ENCODE results near the gene CNIH3.

The CNIH3 gene

DNA sequence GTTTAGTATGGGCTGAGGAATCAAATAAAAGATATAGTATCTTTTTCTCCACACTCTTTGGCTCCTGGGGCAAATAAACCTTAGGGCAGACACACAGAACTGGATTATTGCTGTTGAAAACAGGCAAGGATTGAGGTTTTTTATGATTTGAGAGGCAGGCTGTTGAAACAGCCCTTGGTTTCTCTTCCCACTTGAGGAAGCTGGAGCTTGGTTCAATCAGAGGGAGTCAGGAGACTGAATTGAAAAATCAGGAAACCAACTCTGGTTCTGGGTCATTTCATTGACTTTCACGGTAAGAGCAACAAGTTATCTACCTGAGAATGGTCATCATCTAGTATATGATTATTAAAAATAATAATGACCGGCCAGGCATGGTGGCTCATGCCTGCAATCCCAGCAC lies 108.4 kb downstream of the CNIH3 start:
- no peak for DNase-seq (ENCODE audit: low read depth)

DNA sequence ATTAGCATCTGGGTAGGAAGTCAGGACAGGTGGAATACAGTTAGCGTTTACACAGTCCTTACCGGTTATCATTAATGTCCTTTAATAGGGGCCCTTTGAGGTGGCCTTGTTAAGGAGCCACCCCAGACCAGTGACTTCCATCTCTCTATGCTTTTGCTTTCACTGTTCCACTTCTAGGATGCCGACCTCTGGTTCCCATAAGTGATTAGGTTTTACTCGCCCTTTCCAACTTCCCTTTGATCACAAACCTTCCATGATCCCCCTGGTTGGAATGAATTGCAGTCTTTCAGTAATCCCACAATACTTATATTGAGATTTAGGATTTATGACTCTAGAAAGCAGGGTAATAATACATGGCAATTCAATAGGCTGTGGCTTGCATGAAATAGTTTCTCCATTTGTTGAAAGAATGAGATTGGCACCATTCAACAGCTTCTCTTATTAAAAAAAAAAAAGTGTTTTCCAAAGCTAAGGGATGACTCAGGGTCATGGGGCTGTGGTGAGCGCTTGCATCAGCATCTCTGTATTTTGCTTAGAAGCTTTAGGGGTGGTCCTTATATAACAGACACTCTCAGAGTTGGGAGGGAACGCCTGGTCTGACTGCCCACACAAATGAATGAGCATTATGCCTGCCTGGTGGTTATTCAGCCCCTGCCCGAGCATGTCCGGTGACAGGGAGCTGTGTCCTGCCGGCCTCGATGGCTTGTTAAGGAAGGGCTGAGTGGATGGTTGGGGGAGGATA lies 110.5 kb downstream of the CNIH3 start:
- TF ChIP-seq, protein P1, sequence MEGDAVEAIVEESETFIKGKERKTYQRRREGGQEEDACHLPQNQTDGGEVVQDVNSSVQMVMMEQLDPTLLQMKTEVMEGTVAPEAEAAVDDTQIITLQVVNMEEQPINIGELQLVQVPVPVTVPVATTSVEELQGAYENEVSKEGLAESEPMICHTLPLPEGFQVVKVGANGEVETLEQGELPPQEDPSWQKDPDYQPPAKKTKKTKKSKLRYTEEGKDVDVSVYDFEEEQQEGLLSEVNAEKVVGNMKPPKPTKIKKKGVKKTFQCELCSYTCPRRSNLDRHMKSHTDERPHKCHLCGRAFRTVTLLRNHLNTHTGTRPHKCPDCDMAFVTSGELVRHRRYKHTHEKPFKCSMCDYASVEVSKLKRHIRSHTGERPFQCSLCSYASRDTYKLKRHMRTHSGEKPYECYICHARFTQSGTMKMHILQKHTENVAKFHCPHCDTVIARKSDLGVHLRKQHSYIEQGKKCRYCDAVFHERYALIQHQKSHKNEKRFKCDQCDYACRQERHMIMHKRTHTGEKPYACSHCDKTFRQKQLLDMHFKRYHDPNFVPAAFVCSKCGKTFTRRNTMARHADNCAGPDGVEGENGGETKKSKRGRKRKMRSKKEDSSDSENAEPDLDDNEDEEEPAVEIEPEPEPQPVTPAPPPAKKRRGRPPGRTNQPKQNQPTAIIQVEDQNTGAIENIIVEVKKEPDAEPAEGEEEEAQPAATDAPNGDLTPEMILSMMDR (IDR thresholded peaks at IDR 0.05; ENCODE audit: low read depth, low read length, missing control alignments): no peak
- in situ Hi-C loops (cut with HindIII; ENCODE audit: low sequenced_read_pairs): no loop called here
- peak; percentile 91 for DNase-seq (ENCODE audit: low read depth)
- no peak overlapping the region for H3K4me3 ChIP-seq (ENCODE audit: low read depth, low read length)

More for the DNA sequence above, 108.4 kb downstream of the CNIH3 start:
- TF ChIP-seq, protein P1 (IDR thresholded peaks at IDR 0.05; ENCODE audit: low read depth, low read length, missing control alignments): no peak
- in situ Hi-C loops (cut with HindIII; ENCODE audit: low sequenced_read_pairs): no loop called here
- no peak overlapping the region for H3K4me3 ChIP-seq (ENCODE audit: low read depth, low read length)

DNA sequence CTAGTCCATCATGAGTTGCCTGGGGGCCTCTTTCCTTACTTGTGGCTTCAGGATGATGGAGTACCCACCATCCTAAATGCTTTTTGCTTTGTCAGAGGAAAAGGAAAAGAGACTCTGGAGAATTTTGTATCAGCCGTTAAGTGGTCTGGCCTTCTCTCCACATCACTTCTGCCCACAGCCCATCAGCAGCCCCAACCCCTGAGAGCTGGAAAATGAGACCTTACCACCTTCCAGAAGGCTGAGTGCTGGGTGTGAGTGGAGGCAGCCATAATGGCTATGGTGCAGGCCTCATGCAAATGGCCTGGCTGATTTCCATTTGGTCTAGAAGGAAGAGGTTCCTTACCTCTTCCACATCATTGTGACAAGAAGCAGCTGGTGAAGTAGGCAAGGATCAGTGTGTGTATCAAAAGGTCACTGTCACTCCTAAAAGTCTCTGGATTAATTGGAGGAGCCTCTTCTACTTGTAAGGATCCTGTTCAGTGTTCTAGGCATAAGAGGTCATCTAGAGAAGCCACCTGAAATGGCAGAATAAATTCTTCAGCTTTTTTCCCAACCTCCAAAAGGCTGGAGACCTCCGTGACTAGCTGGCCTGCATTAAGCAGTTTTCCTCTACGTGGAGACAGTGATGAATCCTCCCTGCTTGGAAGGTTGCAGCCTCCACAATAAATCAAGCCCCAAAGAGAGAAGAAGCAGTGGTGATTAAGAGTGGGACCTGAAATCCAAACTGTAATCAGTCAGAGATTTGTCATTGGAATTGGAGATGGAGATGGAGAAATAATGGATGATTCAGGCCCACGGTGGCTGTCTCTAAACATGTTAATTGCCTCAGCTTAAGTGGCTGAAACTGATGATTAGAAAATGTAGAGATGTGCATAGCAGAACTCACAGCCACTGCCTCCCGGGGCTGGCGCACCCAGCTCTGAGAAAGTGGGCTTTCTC lies 111.5 kb downstream of the CNIH3 start:
- DNase-seq (ENCODE audit: low read depth): no peak
- TF ChIP-seq, protein P1 (IDR thresholded peaks at IDR 0.05; ENCODE audit: low read depth, low read length, missing control alignments): no peak
- no peak overlapping the region for H3K4me3 ChIP-seq (ENCODE audit: low read depth, low read length)
- in situ Hi-C loops (cut with HindIII; ENCODE audit: low sequenced_read_pairs): no loop called here

DNA sequence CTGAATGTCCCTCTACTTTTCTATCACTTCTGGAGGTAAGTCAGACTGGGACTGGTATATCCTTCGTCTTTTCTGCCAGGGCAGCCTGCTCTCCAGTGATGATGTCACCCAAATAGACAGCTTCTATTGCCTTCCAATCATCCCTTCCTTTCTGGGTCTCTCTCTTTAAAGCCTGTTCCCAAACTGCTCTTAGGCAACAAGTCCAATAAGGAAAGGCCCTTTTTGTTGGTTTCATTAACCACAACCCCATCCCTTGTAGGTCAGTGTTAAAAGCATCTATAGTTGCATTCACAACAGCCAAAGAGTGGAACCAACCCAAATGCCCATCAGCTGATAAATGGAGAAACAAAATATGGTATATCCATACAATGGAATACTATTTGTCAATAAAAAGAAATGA lies 114.4 kb downstream of the CNIH3 start:
- H3K4me3 ChIP-seq (ENCODE audit: low read depth, low read length): no peak overlapping the region
- in situ Hi-C loops (cut with HindIII; ENCODE audit: low sequenced_read_pairs): no loop called here
- TF ChIP-seq, protein P1 (IDR thresholded peaks at IDR 0.05; ENCODE audit: low read depth, low read length, missing control alignments): no peak
- DNase-seq (ENCODE audit: low read depth): no peak

DNA sequence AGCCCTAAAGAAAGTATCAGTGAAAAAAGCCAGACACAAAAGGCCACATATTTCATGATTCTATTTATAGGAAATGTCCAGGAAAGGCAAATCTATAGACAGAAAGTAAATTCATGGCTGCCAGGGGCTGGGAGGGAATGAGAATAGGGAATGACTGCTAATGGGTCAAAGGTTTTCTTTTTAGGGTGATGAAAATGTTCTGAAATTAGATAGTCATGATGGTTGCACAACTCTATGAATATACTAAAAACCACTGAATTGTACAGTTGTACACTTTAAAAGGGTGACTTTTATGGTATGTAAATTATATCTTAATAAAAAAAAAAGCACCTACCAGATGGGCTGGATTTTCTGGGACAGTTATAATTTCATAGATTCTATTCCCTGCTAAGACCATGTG lies 114.8 kb downstream of the CNIH3 start:
- TF ChIP-seq, protein P1 (IDR thresholded peaks at IDR 0.05; ENCODE audit: low read depth, low read length, missing control alignments): no peak
- DNase-seq (ENCODE audit: low read depth): no peak
- in situ Hi-C loops (cut with HindIII; ENCODE audit: low sequenced_read_pairs): no loop called here
- no peak overlapping the region for H3K4me3 ChIP-seq (ENCODE audit: low read depth, low read length)

DNA sequence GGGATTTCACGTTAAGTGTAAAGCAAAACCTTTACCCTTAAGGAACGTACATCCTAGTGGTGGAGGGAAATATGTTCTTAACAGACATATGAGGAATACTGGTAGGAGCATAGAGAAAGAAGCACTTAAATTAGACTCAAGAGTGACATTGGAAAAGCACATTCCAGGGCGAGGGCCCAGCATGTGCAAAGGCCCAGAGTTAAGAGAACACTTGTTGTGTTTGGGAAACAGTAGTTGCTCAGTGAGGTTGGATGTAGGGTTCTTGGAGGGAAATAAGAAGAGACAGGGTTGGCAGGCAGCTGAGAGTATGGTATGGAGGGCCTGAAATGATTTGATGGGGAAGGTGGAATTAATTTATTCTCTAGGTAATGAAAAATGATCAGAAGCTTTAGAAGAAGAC lies 115.5 kb downstream of the CNIH3 start:
- TF ChIP-seq, protein P1 (IDR thresholded peaks at IDR 0.05; ENCODE audit: low read depth, low read length, missing control alignments): no peak
- DNase-seq (ENCODE audit: low read depth): no peak
- H3K4me3 ChIP-seq (ENCODE audit: low read depth, low read length): no peak overlapping the region
- in situ Hi-C loops (cut with HindIII; ENCODE audit: low sequenced_read_pairs): no loop called here

All from astrocyte of the cerebellum (primary cell).